HG03520 (cell line): ENCODE measurements around the gene TGIF2LX.
"Not testable (repeated sequence)": the region's sequence is repeated elsewhere in the genome, so short reads cannot be mapped to it uniquely, and the experiment has no call there.

ENCODE experiments used
- ATAC-seq: cut with Tn5 transposase; IDR thresholded peaks from one replicate; pipeline ENCODE4 v1.9.1; 2021; ENCODE audit warnings: mild to moderate bottlenecking, moderate library complexity; ENCODE audit not compliant: unreplicated experiment

Gene TGIF2LX

GRCh38 chrX:89921665-89922064, at the start of gene TGIF2LX:
Gene TGIF2LX (plus strand): TSS chrX:89921908. CDS start chrX:89922086, 178 bp downstream.
- not testable (repeated sequence) for ATAC-seq

- not testable (repeated sequence) for ATAC-seq
These were observed 728 bp downstream of the TGIF2LX start for GRCh38 chrX:89922338-89922934.

DNA sequence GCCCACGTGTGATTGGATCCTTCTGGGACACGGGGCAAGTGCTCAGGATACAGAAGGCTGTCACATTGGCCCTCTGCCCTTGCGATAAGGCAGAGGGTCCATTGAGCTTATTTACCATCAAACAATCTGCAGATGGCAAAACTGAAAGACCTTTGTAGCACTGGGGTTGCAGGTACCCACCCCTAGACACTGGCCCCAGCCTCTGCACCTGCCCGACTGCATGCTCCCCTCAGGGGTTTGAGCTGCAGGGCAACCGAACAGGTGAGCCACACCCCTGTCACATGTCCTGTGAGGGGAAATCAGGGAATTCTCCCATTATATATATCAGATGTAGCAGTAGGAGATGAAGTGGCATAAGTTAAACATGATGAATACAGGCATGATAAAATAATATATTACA, 21.4 kb downstream of the TGIF2LX start:
- ATAC-seq = not testable (repeated sequence)

- ATAC-seq = not testable (repeated sequence)
These were observed 43.9 kb downstream of the TGIF2LX start for GRCh38 chrX:89965588-89965987.
